H1 (cell line): Measurements from ENCODE around the gene OSBPL9. TPM values are rescaled to one million over a fixed set of nuclear protein-coding genes. Genes with fewer than 3 reads are reported as not detected.

Source experiments
- CTCF ChIA-PET: fragments of 300-600 bp; sonication (Branson Sonifier 250); formaldehyde crosslinking; loops from one replicate; lab custom pipeline; 2021; ENCODE audit not compliant: partially characterized antibody; lab: Charles Lee
- POLR2A ChIA-PET: fragments of 300-600 bp; sonication (Branson Sonifier 250); formaldehyde crosslinking; loops from one replicate; lab custom pipeline; 2021; ENCODE audit warnings: inconsistent platforms; ENCODE audit not compliant: partially characterized antibody; lab: Charles Lee
- DNase-seq, 2 experiments: peaks; one replicate each; pipeline versions ENCODE4 v3.0.0 to v3.0.0-alpha.2; 2010 to 2022; ENCODE audit warnings: low spot score in 2 of 2, low read depth in 1 of 2, mixed read lengths in 1 of 2
- FAIRE-seq: peaks from 2 replicates; lab custom pipeline; 2011; peaks lifted over from hg19 to GRCh38; lab: Jason Lieb, UNC
- H2AFZ ChIP-seq: 2 replicates; pipeline ENCODE4 v1.8.1; 2012; ENCODE audit warnings: low read length, inconsistent platforms
- H2AK5ac ChIP-seq: 2 replicates; pipeline ENCODE4 v1.6.1; 2013; ENCODE audit warnings: low read depth, low read length
- H2BK120ac ChIP-seq: replicated peaks from 2 replicates; pipeline ENCODE3; 2013; ENCODE audit warnings: low read depth, low read length, inconsistent platforms
- H2BK12ac ChIP-seq: 2 replicates; pipeline ENCODE4 v1.6.1; 2013; ENCODE audit warnings: low read depth, low read length
- H2BK15ac ChIP-seq: 2 replicates; pipeline ENCODE4 v1.6.1; 2013; ENCODE audit warnings: low read length
- H2BK20ac ChIP-seq: 2 replicates; pipeline ENCODE4 v1.6.1; 2013; ENCODE audit warnings: low read length
- H2BK5ac ChIP-seq: 2 replicates; pipeline ENCODE4 v1.6.1; 2013; ENCODE audit warnings: low read depth, low read length
- H3K14ac ChIP-seq: 2 replicates; pipeline ENCODE4 v1.6.1; 2013; ENCODE audit warnings: inconsistent platforms; ENCODE audit not compliant: insufficient read length
- H3K18ac ChIP-seq: 2 replicates; pipeline ENCODE4 v1.6.1; 2013; ENCODE audit warnings: low read length; ENCODE audit errors: extremely low read depth
- H3K23ac ChIP-seq: 2 replicates; pipeline ENCODE4 v1.6.1; 2013; ENCODE audit warnings: inconsistent platforms; ENCODE audit not compliant: insufficient read length
- H3K23me2 ChIP-seq: 2 replicates; pipeline ENCODE4 v1.6.1; 2013; ENCODE audit warnings: low read depth, low read length
- H3K27ac ChIP-seq: 2 replicates; pipeline ENCODE4 v1.6.1; 2011; ENCODE audit warnings: low read depth, low read length, inconsistent platforms
- H3K27me3 ChIP-seq, 4 experiments: replicated peaks in 1 of 4; 1 replicate in 1 of 4; 2 replicates in 3 of 4; pipeline versions ENCODE4 v1.6.1 to v1.8.1; 2011 to 2013; ENCODE audit warnings: low read length in 3 of 4, mild to moderate bottlenecking in 3 of 4, inconsistent platforms in 2 of 4, mixed read lengths in 2 of 4, moderate library complexity in 1 of 4; ENCODE audit not compliant: control insufficient read depth in 3 of 4, insufficient read depth in 3 of 4; ENCODE audit errors: extremely low read depth in 1 of 4
- H3K36me3 ChIP-seq, 4 experiments: 2 replicates each; pipeline versions ENCODE4 v1.6.1 to v1.8.1; 2011 to 2013; ENCODE audit warnings: mild to moderate bottlenecking in 4 of 4, low read length in 3 of 4, moderate library complexity in 2 of 4, control low read depth in 1 of 4, inconsistent platforms in 1 of 4; ENCODE audit not compliant: insufficient read depth in 4 of 4, control insufficient read depth in 2 of 4
- H3K4ac ChIP-seq: replicated peaks from 2 replicates; pipeline ENCODE3; 2013; ENCODE audit warnings: low read length, low read depth, mixed read lengths, inconsistent platforms; ENCODE audit not compliant: insufficient read length
- H3K4me1 ChIP-seq, 4 experiments: replicated peaks in 1 of 4; 1 replicate in 1 of 4; 2 replicates in 3 of 4; pipeline versions ENCODE4 v1.6.1 to v1.8.1; 2011 to 2013; ENCODE audit warnings: low read length in 3 of 4, inconsistent platforms in 2 of 4, mixed read lengths in 1 of 4; ENCODE audit not compliant: insufficient read depth in 4 of 4, control insufficient read depth in 3 of 4
- H3K4me2 ChIP-seq, 2 experiments: 2 replicates each; pipeline versions ENCODE4 v1.6.1 to v1.8.1; 2011 to 2013; ENCODE audit warnings: low read depth in 2 of 2, low read length in 2 of 2, control low read depth in 1 of 2, inconsistent platforms in 1 of 2, mild to moderate bottlenecking in 1 of 2; ENCODE audit not compliant: insufficient read depth in 1 of 2
- H3K4me3 ChIP-seq, 4 experiments: fragments of 200-600, 300-600 bp in 1 of 4; sonication (generic), shearing (Covaris generic), sonication (Bioruptor Twin) in 1 of 4; 2 replicates each; pipeline versions ENCODE4 v1.5.1 to v1.8.1; 2011 to 2016; ENCODE audit warnings: low read length in 4 of 4, low read depth in 3 of 4, control low read depth in 2 of 4, inconsistent platforms in 2 of 4, mild to moderate bottlenecking in 2 of 4, mixed read lengths in 1 of 4, moderate library complexity in 1 of 4; ENCODE audit not compliant: insufficient read depth in 2 of 4; ENCODE audit errors: extremely low read depth in 1 of 4
- H3K56ac ChIP-seq: replicated peaks from 2 replicates; pipeline ENCODE3; 2013; ENCODE audit warnings: low read depth, mild to moderate bottlenecking, mixed read lengths, low read length, inconsistent platforms; ENCODE audit not compliant: insufficient read length
- H3K79me1 ChIP-seq: 2 replicates; pipeline ENCODE4 v1.6.1; 2013; ENCODE audit warnings: low read depth, low read length, control low read depth
- H3K79me2 ChIP-seq, 2 experiments: 2 replicates each; pipeline versions ENCODE4 v1.6.1 to v1.8.1; 2012 to 2013; ENCODE audit warnings: low read length in 2 of 2, mild to moderate bottlenecking in 2 of 2, inconsistent platforms in 1 of 2; ENCODE audit not compliant: insufficient read depth in 2 of 2, control insufficient read depth in 1 of 2
- H3K9ac ChIP-seq, 4 experiments: replicated peaks in 1 of 4; 1 replicate in 1 of 4; 2 replicates in 3 of 4; pipeline versions ENCODE4 v1.6.1 to v1.8.1; 2011 to 2013; ENCODE audit warnings: low read depth in 3 of 4, low read length in 3 of 4, control low read depth in 2 of 4, mild to moderate bottlenecking in 2 of 4, moderate library complexity in 2 of 4, inconsistent platforms in 1 of 4; ENCODE audit errors: extremely low read depth in 1 of 4
- H3K9me3 ChIP-seq, 2 experiments: 2 replicates each; pipeline versions ENCODE4 v1.6.1 to v1.8.1; 2012 to 2013; ENCODE audit warnings: mild to moderate bottlenecking in 2 of 2, moderate library complexity in 2 of 2, control low read depth in 1 of 2, inconsistent platforms in 1 of 2, low read depth in 1 of 2, low read length in 1 of 2, mixed read lengths in 1 of 2; ENCODE audit not compliant: insufficient read depth in 2 of 2
- H4K20me1 ChIP-seq, 2 experiments: replicated peaks in 1 of 2; 2 replicates each; pipeline versions ENCODE3 to v1.8.1; 2011 to 2013; ENCODE audit warnings: inconsistent platforms in 2 of 2, low read length in 2 of 2, mild to moderate bottlenecking in 1 of 2; ENCODE audit not compliant: insufficient read depth in 2 of 2, control insufficient read depth in 1 of 2
- H4K5ac ChIP-seq: 2 replicates; pipeline ENCODE4 v1.6.1; 2013; ENCODE audit warnings: low read length, low read depth, mixed read lengths, inconsistent platforms; ENCODE audit not compliant: insufficient read length
- H4K8ac ChIP-seq: 2 replicates; pipeline ENCODE4 v1.8.0; 2013; ENCODE audit warnings: mild to moderate bottlenecking, moderate library complexity, low read length, inconsistent platforms; ENCODE audit not compliant: insufficient read depth; ENCODE audit errors: extremely low read depth
- H4K91ac ChIP-seq: replicated peaks from 2 replicates; pipeline ENCODE3; 2013; ENCODE audit warnings: low read length, mixed read lengths, inconsistent platforms; ENCODE audit not compliant: insufficient read length
- CHD2 ChIP-seq: IDR thresholded peaks from 2 replicates; pipeline ENCODE4 v1.6.1; 2012; ENCODE audit warnings: low read length, improper control_type of control experiment
- HDAC2 ChIP-seq, 2 experiments: fragments of 300-600 bp in 1 of 2; sonication (generic) in 1 of 2; IDR thresholded peaks; 2 replicates each; pipeline ENCODE4 v1.6.1; 2011 to 2012; ENCODE audit warnings: low read depth in 2 of 2, low read length in 2 of 2, mild to moderate bottlenecking in 2 of 2, moderate library complexity in 2 of 2, borderline replicate concordance in 1 of 2, inconsistent platforms in 1 of 2
- KDM1A ChIP-seq: fragments of 200-600, 300-600 bp; sonication (generic); IDR thresholded peaks from 2 replicates; pipeline ENCODE4 v1.7.1; 2016; ENCODE audit warnings: mild to moderate bottlenecking, low read length, borderline replicate concordance
- POLR2A ChIP-seq, 2 experiments: IDR thresholded peaks; 1 replicate in 1 of 2; 2 replicates in 1 of 2; pipeline ENCODE4 v1.6.1; 2011; ENCODE audit warnings: low read depth in 2 of 2, low read length in 2 of 2, mild to moderate bottlenecking in 2 of 2; ENCODE audit errors: control extremely low read depth in 1 of 2
- SAP30 ChIP-seq: fragments of 300-600 bp; sonication (generic); IDR thresholded peaks from 2 replicates; pipeline ENCODE4 v1.7.1; 2012; ENCODE audit warnings: low read length, moderate library complexity, mild to moderate bottlenecking, inconsistent platforms; ENCODE audit not compliant: insufficient read depth, insufficient replicate concordance
- SIX5 ChIP-seq: IDR thresholded peaks from 2 replicates; pipeline ENCODE4 v1.6.1; 2011; ENCODE audit warnings: mild to moderate bottlenecking, low read depth, low read length
- SRF ChIP-seq: IDR thresholded peaks from 2 replicates; pipeline ENCODE4 v1.6.1; 2011; ENCODE audit warnings: mild to moderate bottlenecking, low read depth, low read length, moderate library complexity
- WGBS, 2 experiments: shearing (Covaris generic) in 1 of 2; methylation state at CpG; one replicate each; pipeline versions ENCODE4 v1.1.6 to v1.1.7; 2013 to 2015; ENCODE audit warnings: low lambda C conversion rate in 2 of 2, mixed read lengths in 2 of 2, inconsistent platforms in 1 of 2, low coverage in 1 of 2, missing lambda C conversion rate in 1 of 2; ENCODE audit not compliant: insufficient replicate concordance in 2 of 2, insufficient coverage in 1 of 2, insufficient read length in 1 of 2; ENCODE audit errors: extremely low coverage in 1 of 2, missing lambda C conversion rate in 1 of 2; 5-methylcytosine and 5-hydroxymethylcytosine counted together
- polyA plus RNA-seq, 7 experiments: library from polyadenylated mRNA; depleted of rRNA in 3 of 7; stranded (reverse) in 5 of 7; unstranded in 2 of 7; fragments of >200 nt in 5 of 7; fragments of 200-250 nt in 2 of 7; gene quantifications; 1 replicate in 5 of 7; 2 replicates in 1 of 7; 4 replicates in 1 of 7; pipeline versions ENCODE4 v1.2.1 to v1.2.3, GENCODE V29; 2011 to 2013; ENCODE audit warnings: missing spikeins in 2 of 7, mixed read lengths in 2 of 7
- total RNA-seq: library from RNA; stranded (reverse); fragmentation: NEBNext Ultra II Directional; extraction: Animal tissue kit (Norgen Biotek cat#: 25700); gene quantifications from 2 replicates; pipeline ENCODE4 v1.2.1, GENCODE V29; 2021

OSBPL9 gene
- total and polyA plus RNA-seq, 2 of the 8 experiments (the other 6 are each of a cell fraction or from before 2014, with no cell fraction given), result 58.2 to 71.6 TPM

- no peak overlapping the region for H3K56ac ChIP-seq
- no peak overlapping the region for H3K4me2 ChIP-seq
- no peak for FAIRE-seq
- no peaks in the 10 kb centered on the region for H3K23me2 ChIP-seq
- H3K27ac ChIP-seq, result no peak overlapping the region
- no peak overlapping the region for H4K91ac ChIP-seq
- no peaks in the 10 kb centered on the region for H3K27me3 ChIP-seq
- H3K4me1 ChIP-seq, result no peaks in the 10 kb centered on the region; a peak in 1 of 7 replicates
- no peak overlapping the region for H2BK12ac ChIP-seq
- H2BK120ac ChIP-seq, result no peak overlapping the region
- H3K79me1 ChIP-seq, result no peaks in the 10 kb centered on the region; the same call in 1 of the 2 replicates
- H2AK5ac ChIP-seq, result no peak overlapping the region
- no peak overlapping the region for H3K4ac ChIP-seq
- H3K9ac ChIP-seq, result no peak overlapping the region
- no peak overlapping the region for H3K14ac ChIP-seq
- ChIA-PET CTCF (no interaction called here), POLR2A (no interaction called here)
- H3K79me2 ChIP-seq, result peaks cover 0 to 5% of the 10 kb centered on the region in 2 experiments; a peak in 1 of 4 replicates
- WGBS, 2 experiments, result 83% methylated on average over 3 of the region's 3 CpGs; no CpG with 5 or more reads in 1 of the 2 experiments
- H2BK5ac ChIP-seq, result no peak overlapping the region
- H2BK20ac ChIP-seq, result no peak overlapping the region
- H3K9me3 ChIP-seq, result no peaks in the 10 kb centered on the region
- H2BK15ac ChIP-seq, result no peak overlapping the region
- no peak overlapping the region for H3K4me3 ChIP-seq
- H2AFZ ChIP-seq, result no peak overlapping the region
- peaks cover 1 to 2% of the 10 kb centered on the region in 2 experiments for H4K20me1 ChIP-seq
- H4K5ac ChIP-seq, result no peak overlapping the region
- H3K36me3 ChIP-seq, result no peaks in the 10 kb centered on the region
- no peak overlapping the region for H4K8ac ChIP-seq
- H3K23ac ChIP-seq, result no peak overlapping the region
- no peak for DNase-seq
- H3K18ac ChIP-seq, result no peak overlapping the region
- TF ChIP-seq SAP30, result no peak
- TF ChIP-seq POLR2A (IDR thresholded peaks at IDR 0.05; ENCODE audit: control extremely low read depth in 1 of 2, low read depth in 2 of 2, low read length in 2 of 2), result no peak
- no peak for TF ChIP-seq HDAC2 (IDR thresholded peaks at IDR 0.05; ENCODE audit: borderline replicate concordance in 1 of 2, low read depth in 2 of 2, low read length in 2 of 2)
- TF ChIP-seq SRF, result no peak
- no peak for TF ChIP-seq CHD2
- TF ChIP-seq KDM1A, result no peak
- TF ChIP-seq SIX5, result no peak
These were observed 21.5 kb downstream of the OSBPL9 start for GRCh38 chr1:51638350-51638749.
